ENCODE results near the gene GIGYF2.

DNA sequence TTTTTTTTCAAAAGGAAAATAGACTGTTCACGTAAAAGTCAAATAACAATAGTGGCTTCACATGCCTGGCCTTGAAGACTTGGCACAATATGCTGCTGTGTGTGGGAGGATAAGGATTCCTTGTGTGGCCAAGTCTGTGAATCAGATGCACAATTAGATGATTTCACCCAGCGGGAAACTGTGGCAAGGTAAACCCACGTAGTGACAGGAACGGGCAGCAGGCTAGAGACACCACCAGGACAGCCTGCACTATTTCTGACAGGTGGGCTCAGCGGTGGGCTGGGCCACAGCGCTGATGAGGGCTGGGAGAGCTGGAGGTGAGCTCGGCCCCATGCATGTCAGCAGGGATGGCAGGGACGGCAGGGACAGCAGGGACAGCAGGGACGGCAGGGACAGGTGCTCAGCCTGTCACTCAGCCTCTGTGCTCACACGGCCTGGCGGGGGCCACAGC, 194.5 kb downstream of the GIGYF2 start:
- TF ChIP-seq CTCF (IDR thresholded peaks at IDR 0.05) (no peak), SIN3A (IDR thresholded peaks at IDR 0.05; ENCODE audit: borderline replicate concordance, insufficient read depth, low read depth, low read length) (no peak), POLR2AphosphoS5 (IDR thresholded peaks at IDR 0.05; ENCODE audit: low read depth, low read length) (no peak), TCF7L2 (IDR thresholded peaks at IDR 0.05; ENCODE audit: low read depth, low read length) (no peak)
- TF ChIP-seq, protein P1, sequence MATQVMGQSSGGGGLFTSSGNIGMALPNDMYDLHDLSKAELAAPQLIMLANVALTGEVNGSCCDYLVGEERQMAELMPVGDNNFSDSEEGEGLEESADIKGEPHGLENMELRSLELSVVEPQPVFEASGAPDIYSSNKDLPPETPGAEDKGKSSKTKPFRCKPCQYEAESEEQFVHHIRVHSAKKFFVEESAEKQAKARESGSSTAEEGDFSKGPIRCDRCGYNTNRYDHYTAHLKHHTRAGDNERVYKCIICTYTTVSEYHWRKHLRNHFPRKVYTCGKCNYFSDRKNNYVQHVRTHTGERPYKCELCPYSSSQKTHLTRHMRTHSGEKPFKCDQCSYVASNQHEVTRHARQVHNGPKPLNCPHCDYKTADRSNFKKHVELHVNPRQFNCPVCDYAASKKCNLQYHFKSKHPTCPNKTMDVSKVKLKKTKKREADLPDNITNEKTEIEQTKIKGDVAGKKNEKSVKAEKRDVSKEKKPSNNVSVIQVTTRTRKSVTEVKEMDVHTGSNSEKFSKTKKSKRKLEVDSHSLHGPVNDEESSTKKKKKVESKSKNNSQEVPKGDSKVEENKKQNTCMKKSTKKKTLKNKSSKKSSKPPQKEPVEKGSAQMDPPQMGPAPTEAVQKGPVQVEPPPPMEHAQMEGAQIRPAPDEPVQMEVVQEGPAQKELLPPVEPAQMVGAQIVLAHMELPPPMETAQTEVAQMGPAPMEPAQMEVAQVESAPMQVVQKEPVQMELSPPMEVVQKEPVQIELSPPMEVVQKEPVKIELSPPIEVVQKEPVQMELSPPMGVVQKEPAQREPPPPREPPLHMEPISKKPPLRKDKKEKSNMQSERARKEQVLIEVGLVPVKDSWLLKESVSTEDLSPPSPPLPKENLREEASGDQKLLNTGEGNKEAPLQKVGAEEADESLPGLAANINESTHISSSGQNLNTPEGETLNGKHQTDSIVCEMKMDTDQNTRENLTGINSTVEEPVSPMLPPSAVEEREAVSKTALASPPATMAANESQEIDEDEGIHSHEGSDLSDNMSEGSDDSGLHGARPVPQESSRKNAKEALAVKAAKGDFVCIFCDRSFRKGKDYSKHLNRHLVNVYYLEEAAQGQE (IDR thresholded peaks at IDR 0.05; ENCODE audit: insufficient read depth in 1 of 2, low read depth in 2 of 2, low read length in 1 of 2), result no peak
